HepG2 (cell line): ENCODE results near the gene ZNF17. TPM values are rescaled to one million over a fixed set of nuclear protein-coding genes. Genes with fewer than 3 reads are reported as not detected.
A peak's percentile ranks its signal among the peaks of the same experiment; 100 is the strongest.

Experiments used
- CTCF ChIP-seq: sonication (generic); formaldehyde crosslinking; IDR thresholded peaks from 2 replicates; pipeline ENCODE4 v1.5.0; 2020; ENCODE audit warnings: mild to moderate bottlenecking, missing genetic modification reagents, moderate library complexity
- EHMT2 ChIP-seq: fragments of 200-600 bp; sonication (generic); IDR thresholded peaks from 2 replicates; pipeline ENCODE4 v1.7.0; 2017; ENCODE audit warnings: antibody characterized with exemption, low read depth, low read length, borderline replicate concordance
- ELF3 ChIP-seq: IDR thresholded peaks from 2 replicates; pipeline ENCODE4 v1.6.1; 2016; ENCODE audit warnings: missing genetic modification reagents, missing compliant biosample characterization
- FUBP1 ChIP-seq: sonication (generic); formaldehyde crosslinking; IDR thresholded peaks from 2 replicates; pipeline ENCODE4 v1.5.1; 2020; ENCODE audit warnings: missing genetic modification reagents, mild to moderate bottlenecking, borderline replicate concordance
- HNF4G ChIP-seq, 2 experiments: sonication (generic) in 1 of 2; formaldehyde crosslinking in 1 of 2; IDR thresholded peaks; 2 replicates each; pipeline versions ENCODE4 v1.4.0 to v1.6.1; 2011 to 2020; ENCODE audit warnings: borderline replicate concordance in 2 of 2, low read depth in 2 of 2, mild to moderate bottlenecking in 2 of 2, low read length in 1 of 2, missing genetic modification reagents in 1 of 2, moderate library complexity in 1 of 2
- KLF6 ChIP-seq: IDR thresholded peaks from 2 replicates; pipeline ENCODE4 v1.8.0; 2016; ENCODE audit warnings: missing biosample characterization, missing genetic modification reagents
- MTA1 ChIP-seq: sonication (generic); formaldehyde crosslinking; IDR thresholded peaks from 2 replicates; pipeline ENCODE4 v1.4.0; 2020; ENCODE audit warnings: missing genetic modification reagents, mild to moderate bottlenecking, borderline replicate concordance
- PRDM10 ChIP-seq: sonication (generic); formaldehyde crosslinking; IDR thresholded peaks from 2 replicates; pipeline ENCODE4 v1.4.0; 2020; ENCODE audit warnings: low read depth, missing genetic modification reagents
- ZBTB46 ChIP-seq: sonication (generic); formaldehyde crosslinking; IDR thresholded peaks from 2 replicates; pipeline ENCODE4 v1.4.0; 2020; ENCODE audit warnings: mild to moderate bottlenecking, missing genetic modification reagents, borderline replicate concordance
- ZNF34 ChIP-seq: sonication (generic); formaldehyde crosslinking; IDR thresholded peaks from 2 replicates; pipeline ENCODE4 v1.4.0; 2020; ENCODE audit warnings: mild to moderate bottlenecking, missing genetic modification reagents, borderline replicate concordance
- polyA plus RNA-seq, 8 experiments: library from polyadenylated mRNA; depleted of rRNA in 3 of 8; stranded (reverse) in 7 of 8; unstranded in 1 of 8; fragments of >200 nt; fragmentation: Illumina TruSeq in 4 of 8; extraction: Trizol in 4 of 8; gene quantifications; 2 replicates each; pipeline versions ENCODE4 v1.2.1 to v1.2.3, GENCODE V29; 2011 to 2016; ENCODE audit warnings: low read depth in 4 of 8, missing spikeins in 1 of 8, mixed read lengths in 1 of 8; ENCODE audit not compliant: insufficient read depth in 1 of 8
- total RNA-seq, 5 experiments: library from RNA; depleted of rRNA; stranded (reverse); fragments of >200 nt; fragmentation: Illumina TruSeq; extraction: Trizol; gene quantifications; 2 replicates each; pipeline ENCODE4 v1.2.3, GENCODE V29; 2016; ENCODE audit warnings: low read depth in 1 of 5
- TF ChIP-seq, protein P1 (sequence below): sonication (generic); formaldehyde crosslinking; IDR thresholded peaks from 2 replicates; pipeline ENCODE4 v1.8.1; 2023; ENCODE audit warnings: mild to moderate bottlenecking, moderate library complexity, missing genetic modification reagents
- TF ChIP-seq, protein P2 (sequence below): IDR thresholded peaks from 2 replicates; pipeline ENCODE4 v1.6.1; 2018; ENCODE audit warnings: missing genetic modification reagents

ZNF17 gene
- total and polyA plus RNA-seq, 2 of the 13 experiments (the other 11 are each of a cell fraction or from before 2014, with no cell fraction given) = 3.7 to 10.1 TPM

- TF ChIP-seq CTCF (CRISPR knock-in tag) (no peak), MTA1 (CRISPR knock-in tag) (no peak; the same call in 1 of the 2 replicates), FUBP1 (CRISPR knock-in tag) (no peak), HNF4G (IDR thresholded peaks at IDR 0.05; ENCODE audit: borderline replicate concordance, low read depth, low read length) (no peak), HNF4G (CRISPR knock-in tag; IDR thresholded peaks at IDR 0.05; ENCODE audit: borderline replicate concordance, low read depth) (no peak), ELF3 (CRISPR knock-in tag) (0 out of 2 replicates have a peak, but pooled peaks have one; percentile 11), ZNF34 (CRISPR knock-in tag) (no peak), EHMT2 (no peak), PRDM10 (peak; percentile 48; the same call in 1 of the 2 replicates), KLF6 (no peak), ZBTB46 (CRISPR knock-in tag) (no peak)
- TF ChIP-seq, protein P1, sequence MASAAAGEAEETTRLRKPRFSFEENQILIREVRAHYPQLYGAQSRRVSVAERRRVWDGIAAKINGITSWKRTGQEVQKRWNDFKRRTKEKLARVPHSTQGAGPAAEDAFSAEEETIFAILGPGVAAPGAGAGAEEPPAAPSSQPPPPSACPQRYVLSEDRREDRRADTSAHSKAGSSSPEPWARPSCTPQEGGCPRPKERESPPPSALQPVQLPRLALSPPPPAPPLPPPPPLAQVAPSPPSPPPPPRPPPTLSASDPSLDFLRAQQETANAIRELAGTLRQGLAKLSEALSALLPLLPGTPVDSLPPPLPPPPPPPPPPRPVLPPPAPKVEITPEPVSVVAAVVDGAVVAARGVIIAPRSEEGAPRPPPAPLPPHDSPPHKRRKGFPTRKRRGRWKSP = peak; percentile 47; the same call in 1 of the 2 replicates
- TF ChIP-seq, protein P2, sequence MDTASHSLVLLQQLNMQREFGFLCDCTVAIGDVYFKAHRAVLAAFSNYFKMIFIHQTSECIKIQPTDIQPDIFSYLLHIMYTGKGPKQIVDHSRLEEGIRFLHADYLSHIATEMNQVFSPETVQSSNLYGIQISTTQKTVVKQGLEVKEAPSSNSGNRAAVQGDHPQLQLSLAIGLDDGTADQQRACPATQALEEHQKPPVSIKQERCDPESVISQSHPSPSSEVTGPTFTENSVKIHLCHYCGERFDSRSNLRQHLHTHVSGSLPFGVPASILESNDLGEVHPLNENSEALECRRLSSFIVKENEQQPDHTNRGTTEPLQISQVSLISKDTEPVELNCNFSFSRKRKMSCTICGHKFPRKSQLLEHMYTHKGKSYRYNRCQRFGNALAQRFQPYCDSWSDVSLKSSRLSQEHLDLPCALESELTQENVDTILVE = peak; percentile 74; the same call in 1 of the 2 replicates
Observed at GRCh38 chr19:57435062-57435978, 24.4 kb downstream of the ZNF17 start, which contains the start of gene ZNF749 (continued).
